ENCODE data around the gene SDR42E1. TPM values are rescaled to one million over a fixed set of nuclear protein-coding genes. Genes with fewer than 3 reads are reported as not detected.

Gene SDR42E1
- total and polyA plus RNA-seq, 2 of the 13 experiments (the other 11 are each of a cell fraction or from before 2014, with no cell fraction given), result 0.01 to 0.13 TPM

DNA sequence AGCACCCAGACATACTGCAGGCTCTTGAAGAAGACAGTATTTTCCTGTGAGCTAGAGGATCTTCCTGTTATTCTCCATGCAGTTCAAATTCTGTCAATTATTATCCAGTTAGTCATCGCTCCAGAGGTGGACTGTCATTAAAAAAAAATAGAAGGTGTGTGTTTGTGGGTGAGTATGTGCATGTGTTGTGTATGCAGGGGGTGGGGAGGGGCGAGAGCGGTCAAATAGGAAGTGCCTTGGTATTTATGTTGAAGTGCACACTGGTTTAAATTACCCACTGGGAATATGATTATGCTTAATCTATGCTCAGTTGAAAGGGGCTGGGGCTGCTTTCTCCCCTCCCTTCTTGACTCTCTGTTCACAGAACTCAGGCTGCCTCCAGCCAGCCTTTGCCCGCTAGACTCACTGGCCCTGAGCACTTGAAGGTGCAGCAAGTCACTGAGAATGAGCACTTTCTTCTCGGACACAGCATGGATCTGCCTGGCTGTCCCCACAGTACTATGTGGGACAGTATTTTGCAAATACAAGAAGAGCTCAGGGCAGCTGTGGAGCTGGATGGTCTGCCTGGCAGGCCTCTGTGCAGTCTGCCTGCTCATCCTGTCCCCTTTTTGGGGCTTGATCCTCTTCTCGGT lies 23.8 kb upstream of the SDR42E1 start, which contains the start of gene HSD17B2 (continued):
- TF ChIP-seq, protein P1, sequence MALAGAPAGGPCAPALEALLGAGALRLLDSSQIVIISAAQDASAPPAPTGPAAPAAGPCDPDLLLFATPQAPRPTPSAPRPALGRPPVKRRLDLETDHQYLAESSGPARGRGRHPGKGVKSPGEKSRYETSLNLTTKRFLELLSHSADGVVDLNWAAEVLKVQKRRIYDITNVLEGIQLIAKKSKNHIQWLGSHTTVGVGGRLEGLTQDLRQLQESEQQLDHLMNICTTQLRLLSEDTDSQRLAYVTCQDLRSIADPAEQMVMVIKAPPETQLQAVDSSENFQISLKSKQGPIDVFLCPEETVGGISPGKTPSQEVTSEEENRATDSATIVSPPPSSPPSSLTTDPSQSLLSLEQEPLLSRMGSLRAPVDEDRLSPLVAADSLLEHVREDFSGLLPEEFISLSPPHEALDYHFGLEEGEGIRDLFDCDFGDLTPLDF (CRISPR knock-in tag; IDR thresholded peaks at IDR 0.05), result no peak
- TF ChIP-seq, protein P2, sequence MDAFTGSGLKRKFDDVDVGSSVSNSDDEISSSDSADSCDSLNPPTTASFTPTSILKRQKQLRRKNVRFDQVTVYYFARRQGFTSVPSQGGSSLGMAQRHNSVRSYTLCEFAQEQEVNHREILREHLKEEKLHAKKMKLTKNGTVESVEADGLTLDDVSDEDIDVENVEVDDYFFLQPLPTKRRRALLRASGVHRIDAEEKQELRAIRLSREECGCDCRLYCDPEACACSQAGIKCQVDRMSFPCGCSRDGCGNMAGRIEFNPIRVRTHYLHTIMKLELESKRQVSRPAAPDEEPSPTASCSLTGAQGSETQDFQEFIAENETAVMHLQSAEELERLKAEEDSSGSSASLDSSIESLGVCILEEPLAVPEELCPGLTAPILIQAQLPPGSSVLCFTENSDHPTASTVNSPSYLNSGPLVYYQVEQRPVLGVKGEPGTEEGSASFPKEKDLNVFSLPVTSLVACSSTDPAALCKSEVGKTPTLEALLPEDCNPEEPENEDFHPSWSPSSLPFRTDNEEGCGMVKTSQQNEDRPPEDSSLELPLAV (CRISPR knock-in tag; conservative IDR thresholded peaks at IDR 0.05; ENCODE audit: low read depth), result no peak
- TF ChIP-seq HOXA9 (CRISPR knock-in tag; IDR thresholded peaks at IDR 0.05; ENCODE audit: borderline replicate concordance) (no peak), CCDC6 (CRISPR knock-in tag; IDR thresholded peaks at IDR 0.05) (0 out of 2 replicates have a peak, but pooled peaks have one; percentile 55), ZNF619 (CRISPR knock-in tag; IDR thresholded peaks at IDR 0.05) (peak; percentile 25; the same call in 1 of the 2 replicates), DMAP1 (CRISPR knock-in tag; IDR thresholded peaks at IDR 0.05) (peak; percentile 33; the same call in 1 of the 2 replicates), ZNF564 (CRISPR knock-in tag; IDR thresholded peaks at IDR 0.05) (no peak), HNRNPUL1 (IDR thresholded peaks at IDR 0.05; ENCODE audit: low read depth, low read length) (0 out of 2 replicates have a peak, but pooled peaks have one; percentile 70), ZFP82 (CRISPR knock-in tag; IDR thresholded peaks at IDR 0.05; ENCODE audit: borderline replicate concordance) (no peak), KLF12 (CRISPR knock-in tag; IDR thresholded peaks at IDR 0.05; ENCODE audit: borderline replicate concordance) (no peak), GTF2F1 (IDR thresholded peaks at IDR 0.05; ENCODE audit: low read length) (no peak), TEAD2 (CRISPR knock-in tag; IDR thresholded peaks at IDR 0.05) (no peak), NFKB2 (CRISPR knock-in tag; IDR thresholded peaks at IDR 0.05; ENCODE audit: borderline replicate concordance) (0 out of 2 replicates have a peak, but pooled peaks have one; percentile 58), YEATS4 (CRISPR knock-in tag; IDR thresholded peaks at IDR 0.05; ENCODE audit: borderline replicate concordance) (peak; percentile 34; the same call in 1 of the 2 replicates), FOXK1 (CRISPR knock-in tag; IDR thresholded peaks at IDR 0.05; ENCODE audit: borderline replicate concordance, low read depth) (no peak), SP140L (CRISPR knock-in tag; IDR thresholded peaks at IDR 0.05; ENCODE audit: borderline replicate concordance) (no peak), SALL1 (CRISPR knock-in tag; IDR thresholded peaks at IDR 0.05) (peak; percentile 91), MIXL1 (CRISPR knock-in tag; IDR thresholded peaks at IDR 0.05) (no peak; the same call in 1 of the 2 replicates), SIN3A (IDR thresholded peaks at IDR 0.05; ENCODE audit: borderline replicate concordance, low read depth, low read length) (peak; percentile 95), SALL2 (CRISPR knock-in tag; IDR thresholded peaks at IDR 0.05) (no peak), NFE2L1 (CRISPR knock-in tag; IDR thresholded peaks at IDR 0.05; ENCODE audit: borderline replicate concordance) (no peak)
- TF ChIP-seq, protein P3, sequence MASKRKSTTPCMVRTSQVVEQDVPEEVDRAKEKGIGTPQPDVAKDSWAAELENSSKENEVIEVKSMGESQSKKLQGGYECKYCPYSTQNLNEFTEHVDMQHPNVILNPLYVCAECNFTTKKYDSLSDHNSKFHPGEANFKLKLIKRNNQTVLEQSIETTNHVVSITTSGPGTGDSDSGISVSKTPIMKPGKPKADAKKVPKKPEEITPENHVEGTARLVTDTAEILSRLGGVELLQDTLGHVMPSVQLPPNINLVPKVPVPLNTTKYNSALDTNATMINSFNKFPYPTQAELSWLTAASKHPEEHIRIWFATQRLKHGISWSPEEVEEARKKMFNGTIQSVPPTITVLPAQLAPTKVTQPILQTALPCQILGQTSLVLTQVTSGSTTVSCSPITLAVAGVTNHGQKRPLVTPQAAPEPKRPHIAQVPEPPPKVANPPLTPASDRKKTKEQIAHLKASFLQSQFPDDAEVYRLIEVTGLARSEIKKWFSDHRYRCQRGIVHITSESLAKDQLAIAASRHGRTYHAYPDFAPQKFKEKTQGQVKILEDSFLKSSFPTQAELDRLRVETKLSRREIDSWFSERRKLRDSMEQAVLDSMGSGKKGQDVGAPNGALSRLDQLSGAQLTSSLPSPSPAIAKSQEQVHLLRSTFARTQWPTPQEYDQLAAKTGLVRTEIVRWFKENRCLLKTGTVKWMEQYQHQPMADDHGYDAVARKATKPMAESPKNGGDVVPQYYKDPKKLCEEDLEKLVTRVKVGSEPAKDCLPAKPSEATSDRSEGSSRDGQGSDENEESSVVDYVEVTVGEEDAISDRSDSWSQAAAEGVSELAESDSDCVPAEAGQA (IDR thresholded peaks at IDR 0.05; ENCODE audit: low read depth), result no peak
- TF ChIP-seq, protein P3 (CRISPR knock-in tag; IDR thresholded peaks at IDR 0.05; ENCODE audit: borderline replicate concordance), result peak; percentile 40; the same call in 1 of the 2 replicates
